Muscle layer of colon (tissue), 2 donors: ENCODE results near the gene SGCD.

Experiments
- H3K27ac ChIP-seq: one replicate; pipeline ENCODE4 v1.7.0; 2013; ENCODE audit warnings: low read depth, mild to moderate bottlenecking, low read length, moderate library complexity
- H3K27me3 ChIP-seq, 2 donors: one replicate each; pipeline ENCODE4 v1.7.0; 2013; ENCODE audit warnings: low read length in 2 of 2, mild to moderate bottlenecking in 2 of 2; ENCODE audit not compliant: insufficient read depth in 2 of 2, control insufficient read depth in 1 of 2
- H3K36me3 ChIP-seq: one replicate; pipeline ENCODE4 v1.7.0; 2013; ENCODE audit warnings: mild to moderate bottlenecking, low read length; ENCODE audit not compliant: insufficient read depth
- H3K4me1 ChIP-seq: one replicate; pipeline ENCODE4 v1.7.0; 2013; ENCODE audit warnings: mild to moderate bottlenecking, low read length; ENCODE audit not compliant: insufficient read depth
- H3K4me3 ChIP-seq, 2 donors: one replicate each; pipeline ENCODE4 v1.7.0; 2013; ENCODE audit warnings: low read length in 2 of 2, low read depth in 1 of 2, mild to moderate bottlenecking in 1 of 2, moderate library complexity in 1 of 2
- H3K9ac ChIP-seq: one replicate; pipeline ENCODE4 v1.7.0; 2013; ENCODE audit warnings: low read length
- H3K9me3 ChIP-seq: one replicate; pipeline ENCODE4 v1.7.0; 2013; ENCODE audit warnings: mild to moderate bottlenecking, low read length
- donor health status: abdominal sarcoma.
- donor health status: Adenocarcinoma of cecum.

SGCD gene

GRCh38 chr5:156798201-156798600, 471.2 kb downstream of the SGCD start:
- no peak overlapping the region for H3K4me3 ChIP-seq
- no peaks in the 10 kb centered on the region for H3K27me3 ChIP-seq
- H3K4me1 ChIP-seq = no peaks in the 10 kb centered on the region
- no peak overlapping the region for H3K9ac ChIP-seq
- no peaks in the 10 kb centered on the region for H3K36me3 ChIP-seq
- no peaks in the 10 kb centered on the region for H3K9me3 ChIP-seq
- no peak overlapping the region for H3K27ac ChIP-seq

GRCh38 chr5:156799171-156799570, 472.2 kb downstream of the SGCD start:
- H3K9me3 ChIP-seq = no peaks in the 10 kb centered on the region
- no peaks in the 10 kb centered on the region for H3K27me3 ChIP-seq
- no peaks in the 10 kb centered on the region for H3K4me1 ChIP-seq
- no peak overlapping the region for H3K9ac ChIP-seq
- no peak overlapping the region for H3K27ac ChIP-seq
- no peaks in the 10 kb centered on the region for H3K36me3 ChIP-seq
- no peak overlapping the region for H3K4me3 ChIP-seq

DNA sequence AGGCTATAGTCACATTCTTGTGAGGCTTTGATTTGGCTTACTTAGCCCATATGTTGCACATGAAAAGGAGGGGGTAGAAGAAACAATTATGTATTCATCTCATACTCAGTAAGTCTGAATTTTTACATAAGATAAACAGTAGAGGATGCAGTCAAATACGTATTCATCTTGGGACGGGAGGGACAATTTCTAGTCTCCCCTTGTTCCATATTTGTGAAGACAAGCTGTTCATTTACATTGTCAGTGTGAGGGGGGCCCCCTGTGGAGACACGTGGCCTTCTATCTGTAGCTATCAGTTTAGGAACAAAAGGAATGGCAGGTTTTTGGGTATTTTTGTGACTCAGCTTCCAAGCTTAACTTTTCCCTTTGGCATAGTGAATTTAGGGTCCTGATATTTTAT, 474.0 kb downstream of the SGCD start:
- Histone ChIP-seq H3K27ac (no peak overlapping the region), H3K9ac (no peak overlapping the region), H3K4me1 (no peaks in the 10 kb centered on the region), H3K4me3 (no peak overlapping the region), H3K36me3 (no peaks in the 10 kb centered on the region), H3K27me3 (no peaks in the 10 kb centered on the region), H3K9me3 (no peaks in the 10 kb centered on the region)

DNA sequence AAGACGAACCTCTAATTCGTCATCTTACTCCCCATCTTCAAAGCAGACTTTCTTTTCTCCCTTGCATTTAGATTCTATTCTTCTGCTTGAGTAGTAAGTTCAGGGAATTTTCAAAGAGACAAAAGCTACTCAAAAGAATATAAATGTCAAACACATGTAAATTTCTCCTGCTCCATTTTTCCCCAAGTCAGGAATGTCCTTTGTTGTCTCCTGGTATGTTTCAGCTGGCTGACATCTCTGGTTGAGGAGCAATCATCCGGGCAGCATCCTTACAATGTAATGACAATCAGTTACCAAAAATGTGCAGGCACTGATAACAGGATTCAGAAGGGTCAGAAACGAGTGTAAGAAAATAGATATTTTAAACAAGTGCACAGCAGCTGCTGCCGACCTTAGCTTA, 475.5 kb downstream of the SGCD start:
- Histone ChIP-seq H3K27ac (no peak overlapping the region), H3K9ac (no peak overlapping the region), H3K36me3 (no peaks in the 10 kb centered on the region), H3K9me3 (no peaks in the 10 kb centered on the region), H3K27me3 (no peaks in the 10 kb centered on the region), H3K4me3 (no peak overlapping the region), H3K4me1 (no peaks in the 10 kb centered on the region)

DNA sequence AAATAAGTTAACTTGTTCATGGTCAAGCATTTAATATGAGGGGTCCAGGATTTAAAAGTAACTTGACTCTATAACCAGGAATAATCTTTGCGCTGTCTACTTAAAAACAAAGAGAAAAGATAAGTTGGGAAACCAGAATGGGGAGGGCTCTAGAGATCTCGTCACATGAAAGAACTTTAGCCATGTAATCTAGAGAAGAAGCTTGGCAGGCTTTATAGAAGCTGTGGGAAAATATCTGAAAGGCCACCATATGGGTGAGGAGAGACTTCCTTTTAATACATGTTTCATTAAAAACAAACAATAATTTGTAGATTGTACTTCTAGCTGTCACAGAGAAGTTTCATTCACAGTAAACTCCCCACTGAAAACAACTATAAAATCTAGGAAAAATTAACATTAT, 476.4 kb downstream of the SGCD start:
- no peaks in the 10 kb centered on the region for H3K4me1 ChIP-seq
- no peaks in the 10 kb centered on the region for H3K9me3 ChIP-seq
- no peaks in the 10 kb centered on the region for H3K27me3 ChIP-seq
- H3K4me3 ChIP-seq = no peak overlapping the region
- no peaks in the 10 kb centered on the region for H3K36me3 ChIP-seq
- no peak overlapping the region for H3K27ac ChIP-seq
- H3K9ac ChIP-seq = no peak overlapping the region

GRCh38 chr5:156812959-156813358, 486.0 kb downstream of the SGCD start:
- H3K27me3 ChIP-seq = no peaks in the 10 kb centered on the region
- no peak overlapping the region for H3K9ac ChIP-seq
- no peaks in the 10 kb centered on the region for H3K4me1 ChIP-seq
- H3K9me3 ChIP-seq = no peaks in the 10 kb centered on the region
- no peaks in the 10 kb centered on the region for H3K36me3 ChIP-seq
- no peak overlapping the region for H3K4me3 ChIP-seq
- no peak overlapping the region for H3K27ac ChIP-seq

GRCh38 chr5:156815988-156816599, 489.1 kb downstream of the SGCD start:
- H3K27me3 ChIP-seq = no peaks in the 10 kb centered on the region
- H3K9me3 ChIP-seq = no peaks in the 10 kb centered on the region
- H3K9ac ChIP-seq = no peak overlapping the region
- H3K4me1 ChIP-seq = no peaks in the 10 kb centered on the region
- no peak overlapping the region for H3K27ac ChIP-seq
- H3K4me3 ChIP-seq = no peak overlapping the region
- H3K36me3 ChIP-seq = no peaks in the 10 kb centered on the region
